Esophagus muscularis mucosa (tissue), 4 donors: ENCODE results near the gene HMGB2. TPM values are rescaled to one million over a fixed set of nuclear protein-coding genes. Genes with fewer than 3 reads are reported as not detected.

Source experiments
- DNase-seq: peaks from one replicate; pipeline ENCODE4 v3.0.0-alpha.2; 2017; ENCODE audit errors: extremely low spot score
- H3K27ac ChIP-seq, 4 donors: fragments of 200-600 bp; sonication (generic); replicated peaks in 1 of 4; 1 replicate in 3 of 4; 2 replicates in 1 of 4; pipeline ENCODE4 v1.5.1; 2016 to 2019; ENCODE audit warnings: mild to moderate bottlenecking in 1 of 4
- H3K27me3 ChIP-seq, 4 donors: fragments of 200-600 bp; sonication (generic); one replicate each; pipeline versions ENCODE4 v1.5.1 to v1.6.0; 2016 to 2019
- H3K36me3 ChIP-seq, 4 donors: fragments of 200-600 bp; sonication (generic); one replicate each; pipeline ENCODE4 v1.5.1; 2016 to 2019
- H3K4me1 ChIP-seq, 4 donors: fragments of 200-600 bp; sonication (generic); one replicate each; pipeline ENCODE4 v1.5.1; 2016 to 2019
- H3K4me3 ChIP-seq, 4 donors: fragments of 200-600 bp; sonication (generic); 1 replicate in 2 of 4; 2 replicates in 2 of 4; pipeline ENCODE4 v1.5.1; 2016 to 2019; ENCODE audit warnings: mild to moderate bottlenecking in 4 of 4, moderate library complexity in 1 of 4
- H3K9me3 ChIP-seq, 4 donors: fragments of 200-600 bp; sonication (generic); 1 replicate in 3 of 4; 2 replicates in 1 of 4; pipeline ENCODE4 v1.5.1; 2016 to 2019
- CTCF ChIP-seq, 3 experiments: fragments of 200-600 bp in 2 of 3; fragments of 450-650 bp in 1 of 3; sonication (generic) in 2 of 3; IDR thresholded peaks; one replicate each; pipeline ENCODE4 v1.5.1; 2017 to 2019; ENCODE audit warnings: antibody characterized with exemption in 3 of 3, mild to moderate bottlenecking in 2 of 3, moderate library complexity in 1 of 3
- EP300 ChIP-seq: sonication (generic); formaldehyde crosslinking; IDR thresholded peaks from one replicate; pipeline ENCODE4 v1.6.1; 2017; ENCODE audit warnings: antibody characterized with exemption
- POLR2A ChIP-seq: fragments of 450-650 bp; IDR thresholded peaks from one replicate; pipeline ENCODE4 v1.6.1; 2017; ENCODE audit warnings: antibody characterized with exemption, moderate library complexity, mild to moderate bottlenecking, low read depth
- POLR2AphosphoS5 ChIP-seq, 2 donors: sonication (generic); formaldehyde crosslinking; IDR thresholded peaks; one replicate each; pipeline ENCODE4 v1.6.1; 2017; ENCODE audit warnings: antibody characterized with exemption in 2 of 2
- WGBS: methylation state at CpG from one replicate; pipeline ENCODE4 v1.1.5; 2018; 5-methylcytosine and 5-hydroxymethylcytosine counted together
- intact Hi-C: fragments of 100-400 bp; cut with DNase I; formaldehyde crosslinking; loops from one replicate; pipeline ENCODE4 v1.15.1; 2023
- total RNA-seq, 4 donors: library from RNA; depleted of rRNA; stranded (reverse); fragments of >200 nt; gene quantifications; one replicate each; pipeline versions ENCODE4 v1.1.0 to v1.2.1, GENCODE V29; 2016

Gene HMGB2
- total RNA-seq, 4 donors from 2014 or later: 35.7 to 69.7 (median 46.2) TPM

GRCh38 chr4:173301518-173302201 is 32.5 kb downstream of the HMGB2 start:
- Histone ChIP-seq H3K4me1 (peaks cover 0 to 9% (median 6%) of the 10 kb centered on the region in 4 donors), H3K4me3 (no peak overlapping the region), H3K36me3 (peaks cover 0 to 17% (median 2%) of the 10 kb centered on the region in 4 donors), H3K27me3 (no peaks in the 10 kb centered on the region), H3K9me3 (no peaks in the 10 kb centered on the region), H3K27ac (no peak overlapping the region)
- no peak for DNase-seq
- intact Hi-C loops: loop anchor here (5.0 kb wide), 1 partner anchor 289 kb away; no protein-coding TSS in a partner anchor
- TF ChIP-seq EP300: no peak
- no peak for TF ChIP-seq POLR2AphosphoS5 (IDR thresholded peaks at IDR 0.05)
- peak; percentile 48 to 72 (median 62) for TF ChIP-seq CTCF (IDR thresholded peaks at IDR 0.05)
- no peak for TF ChIP-seq POLR2A
- WGBS: 53% methylated on average over 5 of the region's 5 CpGs

- Histone ChIP-seq H3K27ac (no peak overlapping the region), H3K4me1 (no peaks in the 10 kb centered on the region), H3K9me3 (no peaks in the 10 kb centered on the region), H3K36me3 (peaks cover 0 to 15% (median 2%) of the 10 kb centered on the region in 4 donors), H3K4me3 (no peak overlapping the region), H3K27me3 (no peaks in the 10 kb centered on the region)
- 60% methylated on average over 1 of the region's 1 CpG for WGBS
- intact Hi-C loops: no loop called here
- no peak for DNase-seq
- TF ChIP-seq POLR2AphosphoS5 (IDR thresholded peaks at IDR 0.05) (no peak), POLR2A (no peak), CTCF (IDR thresholded peaks at IDR 0.05) (no peak), EP300 (no peak)
Measured at GRCh38 chr4:173294444-173294843, 39.7 kb downstream of the HMGB2 start.

GRCh38 chr4:173293663-173294062 is 40.5 kb downstream of the HMGB2 start:
- no peaks in the 10 kb centered on the region for H3K4me1 ChIP-seq
- TF ChIP-seq EP300 (no peak), POLR2A (no peak), CTCF (IDR thresholded peaks at IDR 0.05) (no peak), POLR2AphosphoS5 (IDR thresholded peaks at IDR 0.05) (no peak)
- H3K27me3 ChIP-seq: no peaks in the 10 kb centered on the region
- H3K27ac ChIP-seq: no peak overlapping the region
- WGBS: 83% methylated on average over 7 of the region's 7 CpGs
- DNase-seq: no peak
- no peaks in the 10 kb centered on the region for H3K9me3 ChIP-seq
- peaks cover 0 to 15% (median 2%) of the 10 kb centered on the region in 4 donors for H3K36me3 ChIP-seq
- intact Hi-C loops: no loop called here
- no peak overlapping the region for H3K4me3 ChIP-seq

GRCh38 chr4:173291899-173292298 is 42.3 kb downstream of the HMGB2 start:
- Histone ChIP-seq H3K27me3 (no peaks in the 10 kb centered on the region), H3K4me1 (no peaks in the 10 kb centered on the region), H3K4me3 (no peak overlapping the region), H3K9me3 (peaks cover 0 to 8% (median 0%) of the 10 kb centered on the region in 4 donors), H3K36me3 (peaks cover 0 to 12% (median 0%) of the 10 kb centered on the region in 4 donors), H3K27ac (no peak overlapping the region)
- 94% methylated on average over 5 of the region's 5 CpGs for WGBS
- no peak for DNase-seq
- intact Hi-C loops: no loop called here
- TF ChIP-seq POLR2AphosphoS5 (IDR thresholded peaks at IDR 0.05): no peak

GRCh38 chr4:173289353-173289727 is 44.8 kb downstream of the HMGB2 start:
- Histone ChIP-seq H3K27ac (no peak overlapping the region), H3K9me3 (peaks cover 0 to 8% (median 0%) of the 10 kb centered on the region in 4 donors), H3K4me1 (no peaks in the 10 kb centered on the region), H3K4me3 (no peak overlapping the region), H3K27me3 (no peaks in the 10 kb centered on the region), H3K36me3 (no peaks in the 10 kb centered on the region)
- DNase-seq: no peak
- no peak for TF ChIP-seq EP300
- TF ChIP-seq POLR2A: no peak
- TF ChIP-seq CTCF (IDR thresholded peaks at IDR 0.05): no peak
- no peak for TF ChIP-seq POLR2AphosphoS5 (IDR thresholded peaks at IDR 0.05)
- intact Hi-C loops: no loop called here
- WGBS: 78% methylated on average over 4 of the region's 4 CpGs
